ENCODE data around the gene MYCN.

GRCh38 chr2:15953891-15954680 lies 13.7 kb downstream of the MYCN start:
- TF ChIP-seq CTCF (IDR thresholded peaks at IDR 0.05; ENCODE audit: poor library complexity) (no peak), EZH2 (IDR thresholded peaks at IDR 0.05; ENCODE audit: borderline replicate concordance) (no peak), EZH2phosphoT487 (IDR thresholded peaks at IDR 0.05; ENCODE audit: low read depth, severe bottlenecking, unreplicated experiment) (no peak)
